ENCODE data around the gene BMERB1.

DNA sequence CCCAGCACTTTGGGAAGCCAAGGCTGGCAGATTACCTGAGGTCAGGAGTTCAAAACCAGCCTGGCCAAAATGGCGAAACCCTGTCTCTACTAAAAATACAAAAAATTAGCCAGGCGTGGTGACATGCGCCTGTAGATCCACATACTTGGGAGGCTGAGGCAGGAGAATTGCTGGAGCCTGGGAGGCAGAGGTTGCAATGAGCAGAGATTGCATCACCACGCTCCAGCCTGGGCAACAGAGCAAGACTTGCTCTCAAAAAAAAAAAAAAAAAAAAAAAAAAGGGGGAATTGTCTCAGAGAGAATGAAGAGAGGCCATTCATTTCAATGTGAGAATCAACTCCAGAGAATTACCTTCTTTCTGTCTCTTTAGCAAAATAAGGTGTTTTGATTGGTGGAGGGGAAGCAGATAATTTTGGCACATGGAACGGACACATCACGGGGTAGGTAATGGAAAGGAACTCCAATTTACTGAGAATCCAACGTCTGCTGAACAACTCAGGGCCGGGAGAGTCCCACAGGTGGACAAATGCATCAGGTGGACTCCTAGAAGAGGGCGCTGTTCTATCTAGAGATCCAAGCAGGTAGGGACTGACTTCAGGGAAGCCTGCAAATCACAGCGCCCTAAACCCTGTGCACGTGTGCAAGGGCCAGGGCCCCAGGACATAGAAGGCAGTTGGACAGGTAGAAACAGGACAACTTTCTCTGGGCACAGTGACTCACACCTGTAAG, 77.5 kb downstream of the BMERB1 start:
- no peak for TF ChIP-seq EZH2 (IDR thresholded peaks at IDR 0.05; ENCODE audit: low read length)
- TF ChIP-seq, protein P1, sequence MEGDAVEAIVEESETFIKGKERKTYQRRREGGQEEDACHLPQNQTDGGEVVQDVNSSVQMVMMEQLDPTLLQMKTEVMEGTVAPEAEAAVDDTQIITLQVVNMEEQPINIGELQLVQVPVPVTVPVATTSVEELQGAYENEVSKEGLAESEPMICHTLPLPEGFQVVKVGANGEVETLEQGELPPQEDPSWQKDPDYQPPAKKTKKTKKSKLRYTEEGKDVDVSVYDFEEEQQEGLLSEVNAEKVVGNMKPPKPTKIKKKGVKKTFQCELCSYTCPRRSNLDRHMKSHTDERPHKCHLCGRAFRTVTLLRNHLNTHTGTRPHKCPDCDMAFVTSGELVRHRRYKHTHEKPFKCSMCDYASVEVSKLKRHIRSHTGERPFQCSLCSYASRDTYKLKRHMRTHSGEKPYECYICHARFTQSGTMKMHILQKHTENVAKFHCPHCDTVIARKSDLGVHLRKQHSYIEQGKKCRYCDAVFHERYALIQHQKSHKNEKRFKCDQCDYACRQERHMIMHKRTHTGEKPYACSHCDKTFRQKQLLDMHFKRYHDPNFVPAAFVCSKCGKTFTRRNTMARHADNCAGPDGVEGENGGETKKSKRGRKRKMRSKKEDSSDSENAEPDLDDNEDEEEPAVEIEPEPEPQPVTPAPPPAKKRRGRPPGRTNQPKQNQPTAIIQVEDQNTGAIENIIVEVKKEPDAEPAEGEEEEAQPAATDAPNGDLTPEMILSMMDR (optimal IDR thresholded peaks at IDR 0.05 in 1 of 3, IDR thresholded peaks at IDR 0.05 in 1 of 3, conservative IDR thresholded peaks at IDR 0.05 in 1 of 3; ENCODE audit: extremely low read depth in 1 of 3, insufficient read depth in 2 of 3, low read length in 3 of 3), result no peak

Data from keratinocyte (primary cell).